ENCODE measurements around the gene SMAD3.

Gene SMAD3

DNA sequence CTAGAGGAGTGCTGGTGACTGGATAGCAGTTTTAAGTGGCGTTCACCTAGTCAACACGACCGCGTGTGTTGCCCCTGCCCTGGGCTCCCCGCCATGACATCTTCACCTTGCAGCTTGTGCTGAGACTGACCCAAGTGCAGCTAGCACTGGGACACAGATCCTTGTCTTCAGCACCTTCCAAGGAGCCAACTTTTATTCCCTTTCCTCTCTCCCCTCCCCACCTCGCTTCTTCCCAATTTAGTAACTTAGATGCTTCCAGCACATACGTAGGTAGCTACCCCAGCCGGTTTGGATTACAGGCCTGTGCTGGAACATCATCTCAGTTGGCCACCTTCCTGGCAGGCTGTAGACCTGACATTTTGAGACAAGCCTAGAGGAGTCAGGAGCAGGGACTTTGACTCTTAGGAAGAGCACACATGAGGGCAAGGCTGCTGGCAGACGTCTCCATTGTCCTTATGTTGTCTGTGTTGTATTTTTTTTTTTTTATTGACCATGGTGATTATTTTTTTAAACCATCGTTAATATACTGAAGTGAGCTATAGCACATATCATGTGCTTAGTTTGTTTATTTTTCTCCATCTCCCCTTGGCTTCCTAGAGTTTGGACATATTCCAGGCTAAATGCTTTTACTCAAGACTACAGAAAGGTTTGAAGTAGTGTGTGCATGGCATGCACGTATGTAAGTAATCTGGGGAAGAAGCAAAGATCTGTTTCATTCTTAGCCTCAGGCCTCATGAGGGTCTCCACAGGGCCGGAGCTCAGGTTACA is 128.0 kb downstream of the SMAD3 start:
- DNase-seq (ENCODE audit: low read depth): no peak
- TF ChIP-seq CTCF (IDR thresholded peaks at IDR 0.05; ENCODE audit: low read depth, low read length, missing control alignments): no peak
- in situ Hi-C loops (cut with HindIII; ENCODE audit: low sequenced_read_pairs): no loop called here
- no peak overlapping the region for H3K4me3 ChIP-seq (ENCODE audit: low read depth, low read length)

GRCh38 chr15:67194171-67195114 is 129.0 kb downstream of the SMAD3 start:
- in situ Hi-C loops (cut with HindIII; ENCODE audit: low sequenced_read_pairs): no loop called here
- no peak for TF ChIP-seq CTCF (IDR thresholded peaks at IDR 0.05; ENCODE audit: low read depth, low read length, missing control alignments)
- no peak overlapping the region for H3K4me3 ChIP-seq (ENCODE audit: low read depth, low read length)
- no peak for DNase-seq (ENCODE audit: low read depth)

GRCh38 chr15:67195305-67195704 is 129.9 kb downstream of the SMAD3 start:
- DNase-seq (ENCODE audit: low read depth): no peak
- H3K4me3 ChIP-seq (ENCODE audit: low read depth, low read length): no peak overlapping the region
- no peak for TF ChIP-seq CTCF (IDR thresholded peaks at IDR 0.05; ENCODE audit: low read depth, low read length, missing control alignments)
- in situ Hi-C loops (cut with HindIII; ENCODE audit: low sequenced_read_pairs): no loop called here

DNA sequence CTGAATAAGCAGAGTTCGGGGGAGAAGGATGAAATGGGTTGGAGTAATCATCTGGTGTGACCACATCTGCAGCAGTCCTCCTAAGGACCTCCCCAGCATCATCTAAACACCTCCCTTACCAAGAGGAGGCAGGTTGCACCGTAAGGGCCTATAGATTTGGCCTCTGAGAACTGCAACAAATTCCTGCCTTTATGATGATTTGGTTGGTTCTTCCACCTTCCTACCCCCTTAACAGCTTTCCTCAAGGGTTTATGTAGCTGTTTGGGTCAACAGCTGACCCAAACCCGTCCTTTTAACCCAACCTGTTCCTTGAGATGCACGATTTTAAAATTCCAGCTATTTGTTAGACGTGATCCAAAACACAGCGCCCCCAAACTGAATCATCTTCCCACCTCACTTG is 130.8 kb downstream of the SMAD3 start:
- no peak overlapping the region for H3K4me3 ChIP-seq (ENCODE audit: low read depth, low read length)
- no peak for TF ChIP-seq CTCF (IDR thresholded peaks at IDR 0.05; ENCODE audit: low read depth, low read length, missing control alignments)
- in situ Hi-C loops (cut with HindIII; ENCODE audit: low sequenced_read_pairs): no loop called here
- no peak for DNase-seq (ENCODE audit: low read depth)

DNA sequence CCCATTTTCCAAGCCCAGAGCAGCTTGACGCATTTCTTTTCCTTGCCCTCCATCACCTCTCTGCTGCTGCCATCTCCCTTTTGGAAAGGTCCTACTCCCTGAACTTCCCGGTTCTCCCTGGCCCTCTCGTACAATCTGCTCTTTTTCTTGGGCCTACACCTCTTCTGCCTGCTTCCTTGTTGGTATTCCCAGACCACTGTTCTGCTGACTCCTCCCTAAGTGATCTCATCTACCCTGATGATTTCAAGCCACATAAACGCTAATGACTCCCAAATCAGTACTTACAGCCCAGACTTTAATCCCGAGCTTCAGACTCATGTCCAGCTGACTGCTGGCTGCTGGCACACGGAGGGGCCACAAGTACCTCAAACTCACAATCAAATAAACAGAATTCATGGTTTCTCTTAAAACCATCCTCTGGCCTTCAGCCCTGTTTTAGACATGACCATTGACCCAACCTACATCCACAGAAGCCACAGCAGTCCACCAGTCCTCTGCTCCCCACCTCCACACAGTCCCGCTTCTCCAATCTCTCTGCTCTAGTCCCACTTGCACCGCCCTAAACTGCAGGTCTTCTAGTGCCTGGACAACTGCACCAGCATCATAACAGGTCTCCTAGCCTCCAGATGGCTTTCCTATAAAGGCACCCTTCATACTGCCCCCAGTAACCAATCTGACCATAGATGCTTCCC is 131.4 kb downstream of the SMAD3 start:
- in situ Hi-C loops (cut with HindIII; ENCODE audit: low sequenced_read_pairs): no loop called here
- DNase-seq (ENCODE audit: low read depth): peak; percentile 68
- no peak for TF ChIP-seq CTCF (IDR thresholded peaks at IDR 0.05; ENCODE audit: low read depth, low read length, missing control alignments)
- H3K4me3 ChIP-seq (ENCODE audit: low read depth, low read length): no peak overlapping the region

GRCh38 chr15:67197364-67197695 is 131.9 kb downstream of the SMAD3 start:
- in situ Hi-C loops (cut with HindIII; ENCODE audit: low sequenced_read_pairs): no loop called here
- no peak for TF ChIP-seq CTCF (IDR thresholded peaks at IDR 0.05; ENCODE audit: low read depth, low read length, missing control alignments)
- H3K4me3 ChIP-seq (ENCODE audit: low read depth, low read length): no peak overlapping the region
- no peak for DNase-seq (ENCODE audit: low read depth)
